ENCODE results near the gene RPL36AL. TPM values are rescaled to one million over a fixed set of nuclear protein-coding genes. Genes with fewer than 3 reads are reported as not detected.

RPL36AL gene
- total and polyA plus RNA-seq, 11 donors: 107 to 512 (median 140) TPM

DNA sequence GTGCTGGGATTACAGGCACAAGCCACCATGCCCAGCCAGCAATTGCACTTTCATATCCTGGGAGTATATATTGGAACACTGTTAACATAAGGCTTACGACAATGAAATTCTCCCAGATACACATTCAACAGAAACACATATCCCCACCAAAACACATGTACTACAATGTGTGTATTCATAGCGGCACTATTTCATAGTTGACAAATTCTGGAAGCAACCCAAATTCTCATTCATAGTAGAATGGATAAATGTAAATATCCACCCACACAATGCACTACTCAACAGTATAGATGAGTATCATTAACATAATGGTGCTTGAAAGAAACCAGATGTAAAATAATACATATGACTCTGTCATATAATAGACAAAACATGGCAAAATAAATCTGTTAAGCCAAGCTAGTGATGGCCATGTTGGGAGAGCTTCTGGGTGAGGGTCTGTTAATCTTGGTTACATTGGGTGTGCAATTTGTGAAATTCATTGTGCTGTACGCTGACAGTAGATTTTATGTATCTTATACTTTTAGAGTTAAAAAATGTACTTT is 17.2 kb upstream of the RPL36AL start:
- intact Hi-C loops (cut with DNase I): loop anchor here in 8 of 10 donors (5.0 to 10.0 kb wide), 7 partner anchors 50 to 217 kb away; partner anchors contain the start of genes KLHDC2 (in 4 of the 8), KLHDC1 (in 2 of the 8), NEMF (in 2 of the 8) and POLE2 (in 2 of the 8)
- Histone ChIP-seq H3K9me3 (no peaks in the 10 kb centered on the region), H3K27me3 (no peaks in the 10 kb centered on the region), H3K36me3 (peaks cover 0 to 31% (median 15%) of the 10 kb centered on the region in 9 donors), H3K27ac (no peak overlapping the region), H3K4me3 (no peak overlapping the region), H3K4me1 (peaks cover 0 to 77% (median 37%) of the 10 kb centered on the region in 12 donors)
- DNase-seq (no peak), ATAC-seq (no peak)
- TF ChIP-seq CTCF (IDR thresholded peaks at IDR 0.05) (no peak), POLR2A (IDR thresholded peaks at IDR 0.05) (no peak)
- 89 to 95% (median 92%) methylated on average over 3 of the region's 3 CpGs for WGBS, 4 donors

GRCh38 chr14:49636866-49637265 is 16.4 kb upstream of the RPL36AL start:
- WGBS, 4 donors: 81 to 95% (median 90%) methylated on average over 1 of the region's 1 CpG
- no peak for TF ChIP-seq POLR2A (IDR thresholded peaks at IDR 0.05)
- no peak for TF ChIP-seq CTCF (IDR thresholded peaks at IDR 0.05)
- H3K27me3 ChIP-seq: no peaks in the 10 kb centered on the region
- peak overlapping the region in 1 of 12 donors; percentile 92 for H3K27ac ChIP-seq
- no peak overlapping the region for H3K4me3 ChIP-seq
- ATAC-seq: no peak
- peaks cover 0 to 77% (median 37%) of the 10 kb centered on the region in 12 donors for H3K4me1 ChIP-seq
- intact Hi-C loops (cut with DNase I): loop anchor here in 8 of 10 donors (5.0 to 10.0 kb wide), 7 partner anchors 50 to 218 kb away; partner anchors contain the start of genes KLHDC2 (in 4 of the 8), KLHDC1 (in 2 of the 8), NEMF (in 2 of the 8) and POLE2 (in 2 of the 8)
- no peak for DNase-seq
- no peaks in the 10 kb centered on the region for H3K9me3 ChIP-seq
- H3K36me3 ChIP-seq: peaks cover 0 to 31% (median 15%) of the 10 kb centered on the region in 9 donors

DNA sequence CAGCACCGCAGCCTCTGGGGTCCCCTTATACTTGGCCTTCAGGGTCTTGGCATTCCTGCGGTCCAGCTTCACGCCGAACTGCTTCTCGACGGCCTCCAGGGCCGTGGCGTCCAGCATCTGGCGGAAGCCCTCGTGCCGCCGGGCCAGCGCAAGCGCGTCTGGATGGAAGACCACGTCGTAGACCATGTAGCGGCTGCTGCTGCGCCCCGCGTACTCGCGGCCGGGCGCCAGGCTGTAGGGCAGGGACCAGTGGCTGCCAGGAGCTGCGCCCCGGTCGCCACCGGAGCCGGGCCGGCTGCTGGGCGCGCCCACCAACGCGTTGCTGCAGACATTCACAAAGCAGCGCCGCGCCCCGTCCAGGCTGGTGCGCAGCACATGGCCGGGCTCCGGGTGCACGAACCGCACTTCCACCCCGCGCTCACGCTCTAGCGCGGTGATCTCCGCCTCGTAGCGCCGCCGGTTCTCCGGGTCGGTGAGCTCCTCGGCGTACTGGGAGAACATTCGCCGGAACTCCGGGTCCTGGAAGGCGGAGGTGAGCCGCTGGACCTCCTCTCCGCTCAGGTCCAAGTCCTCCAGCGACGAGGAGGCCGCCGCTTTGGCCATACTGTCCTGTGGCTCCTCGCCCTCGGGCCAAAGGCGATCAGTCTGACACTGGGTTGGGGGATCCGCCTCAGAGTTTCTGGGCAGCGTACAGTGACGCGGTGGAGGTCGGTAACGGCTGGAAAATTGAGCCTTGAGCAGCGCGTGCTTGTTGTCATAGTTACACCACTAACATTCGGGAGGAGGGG is 14.3 kb upstream of the RPL36AL start, which contains the start of gene DNAAF2:
Gene DNAAF2, minus strand, starts transcription at position 698 of the 788 bp plus-strand sequence. Its CDS starts 95 bp downstream, at position 603.
- Histone ChIP-seq H3K36me3 (peaks cover 0 to 27% (median 12%) of the 10 kb centered on the region in 9 donors), H3K27ac (peak within 1 kb of the TSS; percentile 79 to 100 (median 98)), H3K4me1 (peaks cover 0 to 66% (median 38%) of the 10 kb centered on the region in 12 donors), H3K4me3 (peak within 1 kb of the TSS; percentile 68 to 98 (median 95)), H3K9me3 (no peaks in the 10 kb centered on the region), H3K27me3 (no peaks in the 10 kb centered on the region)
- DNase-seq: peak; percentile 45 to 79 (median 60)
- intact Hi-C loops (cut with DNase I): loop anchor here (1.0 to 10.0 kb wide), 16 partner anchors 53 to 482 kb away; partner anchors contain the start of genes KLHDC2 (in 7 of the 10), KLHDC1 (in 4 of the 10), NEMF (in 4 of the 10) and POLE2 (in 2 of the 10)
- TF ChIP-seq CTCF (IDR thresholded peaks at IDR 0.05): peak in 4 of 12 donors; percentile 1 to 15 (median 3)
- TF ChIP-seq POLR2A (IDR thresholded peaks at IDR 0.05): no peak
- ATAC-seq: peak; percentile 24 to 64 (median 56)
- 0 to 1% (median 0%) methylated on average over 24 to 80 of the region's 80 CpGs for WGBS, 4 donors

All from heart left ventricle (tissue), 16 donors.